ENCODE results near the gene EHF. TPM values are rescaled to one million over a fixed set of nuclear protein-coding genes. Genes with fewer than 3 reads are reported as not detected.

The EHF gene
- total and polyA plus RNA-seq, 2 experiments from 2014 or later, result 5.8 to 9.0 TPM

DNA sequence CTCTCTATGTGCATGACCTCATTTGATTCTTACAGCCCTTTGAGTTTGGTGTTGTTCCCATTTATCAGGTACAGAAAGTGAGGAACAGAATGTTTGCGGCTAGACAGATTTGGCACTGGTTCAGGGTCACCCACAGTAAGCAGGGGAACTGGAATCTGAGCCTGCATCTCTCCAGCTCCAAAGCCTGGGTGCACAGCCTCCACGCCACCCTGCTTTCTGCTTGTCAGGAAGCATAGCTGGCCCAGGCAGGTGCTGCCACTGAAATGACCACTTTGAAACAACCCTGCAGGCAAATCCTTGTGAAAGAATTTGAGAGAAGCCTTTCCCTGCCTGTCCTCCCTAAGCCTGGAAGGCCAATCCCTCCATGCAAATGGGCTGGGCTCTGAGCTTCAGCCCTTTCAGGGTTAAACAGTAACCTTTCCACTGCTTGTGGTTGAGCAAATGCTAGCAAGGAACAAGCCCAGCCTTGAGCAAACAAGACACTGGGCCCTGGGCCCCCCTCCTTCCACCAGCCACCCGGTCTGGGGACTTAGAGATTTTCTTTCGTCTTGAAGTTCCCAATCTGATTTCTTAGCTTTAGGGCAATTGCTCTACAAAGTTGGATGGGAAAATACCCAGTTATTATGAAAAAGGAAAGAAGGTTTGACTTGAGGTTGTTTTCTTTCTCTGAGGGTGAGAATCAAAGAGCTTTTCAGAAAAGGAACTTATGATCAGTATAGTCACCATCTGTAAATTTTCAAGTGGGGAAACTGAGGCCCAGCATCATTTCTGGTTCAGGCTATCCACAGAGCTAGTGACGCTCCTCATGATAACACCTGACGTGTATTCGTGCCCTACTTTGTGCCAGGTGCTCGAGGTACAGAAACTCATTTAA is 19.4 kb downstream of the EHF start:
- no peaks in the 10 kb centered on the region for H4K20me1 ChIP-seq (ENCODE audit: insufficient read depth, poor library complexity, severe bottlenecking)
- H3K79me2 ChIP-seq, result no peaks in the 10 kb centered on the region
- no peaks in the 10 kb centered on the region for H3K9me3 ChIP-seq (ENCODE audit: low read depth)
- peak; percentile 87 for DNase-seq (ENCODE audit: low spot score)
- H3K4me3 ChIP-seq, result no peak overlapping the region
- H2AFZ ChIP-seq, result no peak overlapping the region
- no peaks in the 10 kb centered on the region for H3K27me3 ChIP-seq
- TF ChIP-seq EZH2phosphoT487 (IDR thresholded peaks at IDR 0.05; ENCODE audit: low read depth, severe bottlenecking, unreplicated experiment), result no peak
- TF ChIP-seq, protein P1, sequence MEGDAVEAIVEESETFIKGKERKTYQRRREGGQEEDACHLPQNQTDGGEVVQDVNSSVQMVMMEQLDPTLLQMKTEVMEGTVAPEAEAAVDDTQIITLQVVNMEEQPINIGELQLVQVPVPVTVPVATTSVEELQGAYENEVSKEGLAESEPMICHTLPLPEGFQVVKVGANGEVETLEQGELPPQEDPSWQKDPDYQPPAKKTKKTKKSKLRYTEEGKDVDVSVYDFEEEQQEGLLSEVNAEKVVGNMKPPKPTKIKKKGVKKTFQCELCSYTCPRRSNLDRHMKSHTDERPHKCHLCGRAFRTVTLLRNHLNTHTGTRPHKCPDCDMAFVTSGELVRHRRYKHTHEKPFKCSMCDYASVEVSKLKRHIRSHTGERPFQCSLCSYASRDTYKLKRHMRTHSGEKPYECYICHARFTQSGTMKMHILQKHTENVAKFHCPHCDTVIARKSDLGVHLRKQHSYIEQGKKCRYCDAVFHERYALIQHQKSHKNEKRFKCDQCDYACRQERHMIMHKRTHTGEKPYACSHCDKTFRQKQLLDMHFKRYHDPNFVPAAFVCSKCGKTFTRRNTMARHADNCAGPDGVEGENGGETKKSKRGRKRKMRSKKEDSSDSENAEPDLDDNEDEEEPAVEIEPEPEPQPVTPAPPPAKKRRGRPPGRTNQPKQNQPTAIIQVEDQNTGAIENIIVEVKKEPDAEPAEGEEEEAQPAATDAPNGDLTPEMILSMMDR (IDR thresholded peaks at IDR 0.05; ENCODE audit: poor library complexity), result no peak
- TF ChIP-seq EZH2 (IDR thresholded peaks at IDR 0.05; ENCODE audit: borderline replicate concordance), result no peak
- WGBS (ENCODE audit: low lambda C conversion rate, missing lambda C conversion rate), result 60% methylated on average over 8 of the region's 8 CpGs
- H3K4me2 ChIP-seq, result peak overlapping the region; percentile 57
- H3K9me2 ChIP-seq (replicated peaks; ENCODE audit: insufficient read depth), result no peaks in the 10 kb centered on the region
- no peaks in the 10 kb centered on the region for H3K36me3 ChIP-seq (replicated peaks; ENCODE audit: insufficient read depth, low read depth)
- peak overlapping the region; percentile 88 for H3K27ac ChIP-seq
- H3K4me1 ChIP-seq (ENCODE audit: insufficient read depth), result peaks cover 38% of the 10 kb centered on the region

DNA sequence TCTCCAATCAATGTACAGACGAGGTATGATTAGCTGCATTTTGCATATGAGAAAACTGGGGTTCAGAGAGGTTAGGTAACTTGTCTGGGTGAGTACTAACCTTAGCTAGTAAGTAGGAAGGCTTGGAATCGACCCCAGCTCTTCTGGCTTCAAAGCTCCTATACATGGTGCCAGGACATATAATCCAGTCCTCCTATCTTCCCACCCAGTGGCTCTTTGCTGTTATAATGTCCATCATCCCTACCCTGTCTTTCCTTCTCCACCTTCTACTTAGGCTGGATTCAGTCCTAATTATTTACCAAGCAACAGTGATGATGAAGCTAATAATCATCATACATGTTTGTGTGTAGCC is 20.0 kb downstream of the EHF start:
- Histone ChIP-seq H3K4me3 (no peak overlapping the region), H3K79me2 (no peaks in the 10 kb centered on the region), H3K27ac (peak overlapping the region; percentile 88), H4K20me1 (ENCODE audit: insufficient read depth, poor library complexity, severe bottlenecking) (no peaks in the 10 kb centered on the region), H3K4me2 (peak overlapping the region; percentile 57), H3K36me3 (replicated peaks; ENCODE audit: insufficient read depth, low read depth) (no peaks in the 10 kb centered on the region), H3K27me3 (no peaks in the 10 kb centered on the region), H3K9me3 (ENCODE audit: low read depth) (no peaks in the 10 kb centered on the region), H3K4me1 (ENCODE audit: insufficient read depth) (peaks cover 38% of the 10 kb centered on the region), H3K9me2 (replicated peaks; ENCODE audit: insufficient read depth) (no peaks in the 10 kb centered on the region), H2AFZ (no peak overlapping the region)
- TF ChIP-seq EZH2phosphoT487 (IDR thresholded peaks at IDR 0.05; ENCODE audit: low read depth, severe bottlenecking, unreplicated experiment), result no peak
- TF ChIP-seq, protein P1 (IDR thresholded peaks at IDR 0.05; ENCODE audit: poor library complexity), result no peak
- TF ChIP-seq EZH2 (IDR thresholded peaks at IDR 0.05; ENCODE audit: borderline replicate concordance), result no peak
- 95% methylated on average over 2 of the region's 2 CpGs for WGBS (ENCODE audit: low lambda C conversion rate, missing lambda C conversion rate)
- no peak for DNase-seq (ENCODE audit: low spot score)

DNA sequence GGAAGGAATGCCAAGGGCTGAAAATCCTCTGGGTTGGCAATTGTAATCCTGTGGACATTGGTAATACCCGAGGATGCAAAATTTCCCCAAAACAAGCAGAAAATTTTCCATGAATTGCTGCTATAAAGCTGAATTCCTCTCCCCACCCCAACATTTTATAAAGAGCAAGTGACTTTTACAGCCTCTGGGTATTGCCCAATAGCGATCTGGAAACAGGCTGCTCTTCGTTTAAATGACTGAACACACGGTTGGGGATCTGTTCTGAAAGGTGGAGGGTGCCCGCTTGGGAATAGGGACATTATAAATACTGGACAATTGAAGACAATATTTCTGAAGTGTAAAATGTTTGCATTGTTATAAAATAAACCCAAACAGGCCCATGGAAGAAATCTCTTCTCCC is 20.6 kb downstream of the EHF start:
- Histone ChIP-seq H3K9me3 (ENCODE audit: low read depth) (no peaks in the 10 kb centered on the region), H3K27ac (peak overlapping the region; percentile 88), H3K79me2 (no peaks in the 10 kb centered on the region), H4K20me1 (ENCODE audit: insufficient read depth, poor library complexity, severe bottlenecking) (no peaks in the 10 kb centered on the region), H2AFZ (no peak overlapping the region), H3K4me3 (no peak overlapping the region), H3K4me2 (peak overlapping the region; percentile 57), H3K36me3 (replicated peaks; ENCODE audit: insufficient read depth, low read depth) (no peaks in the 10 kb centered on the region), H3K27me3 (no peaks in the 10 kb centered on the region), H3K9me2 (replicated peaks; ENCODE audit: insufficient read depth) (no peaks in the 10 kb centered on the region), H3K4me1 (ENCODE audit: insufficient read depth) (peaks cover 38% of the 10 kb centered on the region)
- peak; percentile 51 for DNase-seq (ENCODE audit: low spot score)
- TF ChIP-seq, protein P1 (IDR thresholded peaks at IDR 0.05; ENCODE audit: poor library complexity), result no peak
- TF ChIP-seq EZH2phosphoT487 (IDR thresholded peaks at IDR 0.05; ENCODE audit: low read depth, severe bottlenecking, unreplicated experiment), result no peak
- TF ChIP-seq EZH2 (IDR thresholded peaks at IDR 0.05; ENCODE audit: borderline replicate concordance), result no peak
- 27% methylated on average over 5 of the region's 5 CpGs for WGBS (ENCODE audit: low lambda C conversion rate, missing lambda C conversion rate)

Measured in hepatocyte (in vitro differentiated cells).